Fibroblast of lung (primary cell): ENCODE measurements around the gene DNAJC6. TPM values are rescaled to one million over a fixed set of nuclear protein-coding genes. Genes with fewer than 3 reads are reported as not detected.

Experiments used
- DNase-seq, 2 donors: peaks; one replicate each; pipeline versions ENCODE4 v3.0.0 to v3.0.0-alpha.2; 2010; ENCODE audit warnings: low read depth in 2 of 2
- H2AFZ ChIP-seq: 2 replicates; pipeline ENCODE4 v1.5.1; 2012; ENCODE audit warnings: low read length, control low read depth, inconsistent platforms
- H3K27ac ChIP-seq: 2 replicates; pipeline ENCODE4 v1.5.1; 2011; ENCODE audit warnings: low read length, control low read depth; ENCODE audit not compliant: insufficient read depth
- H3K27me3 ChIP-seq: 2 replicates; pipeline ENCODE4 v1.5.1; 2011; ENCODE audit warnings: mild to moderate bottlenecking, low read length; ENCODE audit not compliant: control insufficient read depth, insufficient read depth
- H3K36me3 ChIP-seq: 2 replicates; pipeline ENCODE4 v1.5.1; 2011; ENCODE audit warnings: low read length; ENCODE audit not compliant: control insufficient read depth, insufficient read depth
- H3K4me1 ChIP-seq: 2 replicates; pipeline ENCODE4 v1.5.1; 2011; ENCODE audit warnings: low read length; ENCODE audit not compliant: control insufficient read depth, insufficient read depth; ENCODE audit errors: extremely low read depth
- H3K4me2 ChIP-seq: 2 replicates; pipeline ENCODE4 v1.5.1; 2011; ENCODE audit warnings: low read length, control low read depth; ENCODE audit not compliant: insufficient read depth; ENCODE audit errors: extremely low read depth
- H3K4me3 ChIP-seq, 4 experiments: fragments of 200-600 bp in 1 of 4; sonication (generic) in 1 of 4; replicated peaks in 1 of 4; 2 replicates each; pipeline ENCODE4 v1.5.1; 2011 to 2016; ENCODE audit warnings: low read length in 4 of 4, low read depth in 3 of 4, mild to moderate bottlenecking in 3 of 4, control low read depth in 2 of 4, inconsistent platforms in 1 of 4, mixed read lengths in 1 of 4; ENCODE audit not compliant: insufficient read depth in 1 of 4; ENCODE audit errors: control extremely low read depth in 1 of 4
- H3K79me2 ChIP-seq: 2 replicates; pipeline ENCODE4 v1.5.1; 2012; ENCODE audit warnings: mild to moderate bottlenecking, low read length, inconsistent platforms; ENCODE audit not compliant: control insufficient read depth, insufficient read depth
- H3K9ac ChIP-seq: 2 replicates; pipeline ENCODE4 v1.5.1; 2011; ENCODE audit warnings: mild to moderate bottlenecking, low read length, control low read depth; ENCODE audit not compliant: insufficient read depth
- H3K9me3 ChIP-seq: 2 replicates; pipeline ENCODE4 v1.5.1; 2012; ENCODE audit warnings: low read depth, low read length; ENCODE audit not compliant: control insufficient read depth, insufficient read depth
- H4K20me1 ChIP-seq: 2 replicates; pipeline ENCODE4 v1.5.1; 2011; ENCODE audit warnings: low read length; ENCODE audit not compliant: control insufficient read depth, insufficient read depth; ENCODE audit errors: extremely low read depth
- CTCF ChIP-seq, 2 donors: IDR thresholded peaks in 1 of 2; conservative IDR thresholded peaks in 1 of 2; 1 replicate in 1 of 2; 2 replicates in 1 of 2; pipeline ENCODE4 v1.5.1; 2011 to 2012; ENCODE audit warnings: low read length in 2 of 2, control low read depth in 1 of 2, inconsistent platforms in 1 of 2, low read depth in 1 of 2, mild to moderate bottlenecking in 1 of 2
- EZH2 ChIP-seq: IDR thresholded peaks from 2 replicates; pipeline ENCODE4 v1.5.1; 2012; ENCODE audit warnings: low read length, control low read depth, mild to moderate bottlenecking; ENCODE audit errors: missing control alignments
- polyA plus RNA-seq, 2 donors: library from polyadenylated mRNA; depleted of rRNA in 1 of 2; stranded (reverse) in 1 of 2; unstranded in 1 of 2; fragments of >200 nt; gene quantifications; 2 replicates each; pipeline ENCODE4 v1.2.1, GENCODE V29; 2011 to 2012; ENCODE audit warnings: missing spikeins in 1 of 2
- total RNA-seq: library from RNA; depleted of rRNA; stranded (reverse); fragments of >200 nt; gene quantifications from 2 replicates; pipeline ENCODE4 v1.2.1, GENCODE V29; 2014

Gene DNAJC6
- total and polyA plus RNA-seq, 2 donors (not counting 1 experiment from before 2014, with no cell fraction given): 0.33 to 0.98 TPM

DNA sequence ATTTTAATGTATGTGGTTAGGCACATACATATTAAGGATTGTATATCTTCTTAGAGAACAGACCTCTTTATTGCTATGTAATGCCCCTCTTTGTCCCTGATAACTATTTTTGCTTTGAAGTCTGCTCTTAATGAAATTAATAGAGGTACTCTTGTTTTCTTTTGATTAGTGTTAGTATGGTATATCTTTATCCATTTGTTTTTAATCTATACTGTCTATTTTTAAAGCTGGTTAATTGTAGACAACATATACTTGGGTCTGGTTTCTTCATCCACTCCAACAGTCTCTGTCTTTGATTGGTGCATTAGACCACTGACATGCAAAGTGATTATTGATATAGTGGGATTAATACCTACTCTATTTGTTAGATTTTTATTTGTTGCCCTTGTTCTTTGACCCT lies 147.1 kb downstream of the DNAJC6 start:
- H3K4me3 ChIP-seq: no peak overlapping the region
- no peak overlapping the region for H3K27ac ChIP-seq
- TF ChIP-seq CTCF (conservative IDR thresholded peaks at IDR 0.05 in 1 of 2, IDR thresholded peaks at IDR 0.05 in 1 of 2; ENCODE audit: low read depth in 1 of 2, low read length in 2 of 2) (no peak), EZH2 (no peak)
- no peaks in the 10 kb centered on the region for H3K79me2 ChIP-seq
- H3K9ac ChIP-seq: no peak overlapping the region
- H2AFZ ChIP-seq: no peak overlapping the region
- no peaks in the 10 kb centered on the region for H3K9me3 ChIP-seq
- no peaks in the 10 kb centered on the region for H3K36me3 ChIP-seq
- no peak overlapping the region for H3K4me2 ChIP-seq
- no peaks in the 10 kb centered on the region for H3K27me3 ChIP-seq
- H4K20me1 ChIP-seq: no peaks in the 10 kb centered on the region
- no peaks in the 10 kb centered on the region for H3K4me1 ChIP-seq
- no peak for DNase-seq

DNA sequence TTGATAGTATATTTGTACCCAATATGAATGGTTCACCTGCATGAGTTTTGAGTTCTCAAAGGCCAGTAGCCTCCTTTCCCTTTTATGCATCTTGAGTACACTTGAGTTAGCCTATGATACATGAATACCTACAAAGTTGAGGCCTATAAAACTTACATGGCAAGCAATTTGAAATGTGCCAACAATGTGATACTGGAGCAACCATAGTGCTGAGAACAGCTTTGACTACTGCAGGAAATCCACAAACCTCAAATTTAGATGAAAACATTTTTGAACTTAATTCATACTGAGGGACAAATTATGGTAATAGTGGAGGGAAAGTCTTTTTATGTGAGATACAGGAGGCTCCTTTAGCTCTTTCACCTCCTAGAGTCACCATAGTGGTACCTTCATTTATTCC lies 148.5 kb downstream of the DNAJC6 start:
- TF ChIP-seq CTCF (conservative IDR thresholded peaks at IDR 0.05 in 1 of 2, IDR thresholded peaks at IDR 0.05 in 1 of 2; ENCODE audit: low read depth in 1 of 2, low read length in 2 of 2): no peak
- no peak for TF ChIP-seq EZH2
- Histone ChIP-seq H3K4me1 (no peaks in the 10 kb centered on the region), H3K27me3 (no peaks in the 10 kb centered on the region)

DNA sequence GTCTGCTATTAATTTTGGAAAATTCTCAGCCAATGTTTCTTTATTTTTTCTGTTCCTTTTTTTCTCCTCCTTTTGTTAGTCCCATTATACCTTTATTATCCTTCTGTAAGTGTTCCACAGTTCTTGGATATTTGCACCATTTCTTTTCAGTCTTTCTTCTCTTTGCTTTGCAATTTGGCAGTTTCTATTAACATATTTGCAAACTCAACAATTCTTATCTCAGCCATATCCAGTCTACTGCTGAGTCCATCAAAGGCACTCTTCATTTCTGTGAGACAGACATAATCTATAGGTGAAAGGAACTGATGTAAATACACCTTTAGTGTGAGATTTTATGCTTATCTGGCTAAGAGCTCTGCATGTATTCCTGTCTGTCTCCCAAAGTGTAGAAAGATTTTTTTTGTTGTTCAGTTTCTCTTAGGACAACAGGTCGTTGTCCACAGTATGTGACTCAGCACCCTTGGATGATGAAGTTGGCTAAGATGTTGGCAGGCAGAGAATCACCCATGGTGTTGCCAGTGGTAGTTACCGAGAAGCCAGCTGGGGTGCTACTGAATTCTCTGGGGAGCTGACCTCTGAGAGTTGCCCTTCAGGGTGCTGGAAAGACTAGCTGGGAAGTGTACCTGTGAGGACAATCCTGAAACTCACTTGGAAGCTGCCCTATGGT lies 149.5 kb downstream of the DNAJC6 start:
- no peaks in the 10 kb centered on the region for H4K20me1 ChIP-seq
- H3K4me3 ChIP-seq: no peak overlapping the region
- no peaks in the 10 kb centered on the region for H3K9me3 ChIP-seq
- no peak overlapping the region for H3K4me2 ChIP-seq
- H3K36me3 ChIP-seq: no peaks in the 10 kb centered on the region
- no peaks in the 10 kb centered on the region for H3K27me3 ChIP-seq
- no peak for DNase-seq
- no peak for TF ChIP-seq CTCF (conservative IDR thresholded peaks at IDR 0.05 in 1 of 2, IDR thresholded peaks at IDR 0.05 in 1 of 2; ENCODE audit: low read depth in 1 of 2, low read length in 2 of 2)
- TF ChIP-seq EZH2: no peak
- H3K4me1 ChIP-seq: no peaks in the 10 kb centered on the region
- H2AFZ ChIP-seq: no peak overlapping the region
- no peak overlapping the region for H3K27ac ChIP-seq
- H3K9ac ChIP-seq: no peak overlapping the region
- no peaks in the 10 kb centered on the region for H3K79me2 ChIP-seq

More for the DNA sequence above, 148.5 kb downstream of the DNAJC6 start:
- H3K4me2 ChIP-seq: no peak overlapping the region
- no peak overlapping the region for H3K9ac ChIP-seq
- H2AFZ ChIP-seq: no peak overlapping the region
- DNase-seq: no peak
- no peaks in the 10 kb centered on the region for H3K79me2 ChIP-seq
- H3K4me3 ChIP-seq: no peak overlapping the region
- H3K9me3 ChIP-seq: no peaks in the 10 kb centered on the region
- no peaks in the 10 kb centered on the region for H3K36me3 ChIP-seq
- H3K27ac ChIP-seq: no peak overlapping the region
- H4K20me1 ChIP-seq: no peaks in the 10 kb centered on the region
